H1 (cell line): ENCODE measurements around the gene CABP4. TPM values are rescaled to one million over a fixed set of nuclear protein-coding genes. Genes with fewer than 3 reads are reported as not detected.

Experiments used
- CBX5 ChIP-seq: fragments of 300-800, 300-1000 bp; sonication (generic); IDR thresholded peaks from 2 replicates; pipeline ENCODE4 v1.7.1; 2016; ENCODE audit warnings: antibody characterized with exemption, low read length, low read depth
- CHD2 ChIP-seq: IDR thresholded peaks from 2 replicates; pipeline ENCODE4 v1.6.1; 2012; ENCODE audit warnings: low read length, improper control_type of control experiment
- CREB1 ChIP-seq: IDR thresholded peaks from 2 replicates; pipeline ENCODE4 v1.6.1; 2012; ENCODE audit warnings: inconsistent platforms
- CTBP2 ChIP-seq: IDR thresholded peaks from 2 replicates; pipeline ENCODE4 v1.7.0; 2011; ENCODE audit warnings: borderline replicate concordance, mild to moderate bottlenecking, moderate library complexity, mixed read lengths, low read length; ENCODE audit not compliant: insufficient read depth, insufficient read length
- CTCF ChIP-seq, 3 experiments: IDR thresholded peaks; 1 replicate in 2 of 3; 2 replicates in 1 of 3; pipeline versions ENCODE4 v1.5.1 to v1.6.1; 2011; ENCODE audit warnings: low read length in 3 of 3, mild to moderate bottlenecking in 3 of 3, inconsistent platforms in 2 of 3, low read depth in 1 of 3, moderate library complexity in 1 of 3; ENCODE audit not compliant: insufficient read depth in 1 of 3; ENCODE audit errors: control extremely low read depth in 1 of 3
- E2F6 ChIP-seq: IDR thresholded peaks from 2 replicates; pipeline ENCODE4 v1.6.1; 2012; ENCODE audit warnings: inconsistent platforms
- EP300 ChIP-seq, 2 experiments: IDR thresholded peaks; 1 replicate in 1 of 2; 2 replicates in 1 of 2; pipeline ENCODE4 v1.6.1; 2011 to 2012; ENCODE audit warnings: low read depth in 2 of 2, low read length in 2 of 2, mild to moderate bottlenecking in 2 of 2, borderline replicate concordance in 1 of 2, inconsistent platforms in 1 of 2, moderate library complexity in 1 of 2
- FOSL1 ChIP-seq: IDR thresholded peaks from 2 replicates; pipeline ENCODE4 v1.6.1; 2011; ENCODE audit warnings: mild to moderate bottlenecking, low read depth, low read length, moderate library complexity; ENCODE audit not compliant: insufficient read depth
- KDM5A ChIP-seq: fragments of 200-600 bp; IDR thresholded peaks from 2 replicates; pipeline ENCODE4 v1.7.1; 2012; ENCODE audit warnings: mild to moderate bottlenecking, low read length, inconsistent platforms, mixed read lengths
- NANOG ChIP-seq: IDR thresholded peaks from 2 replicates; pipeline ENCODE4 v1.6.1; 2011; ENCODE audit warnings: low read length, low read depth, mild to moderate bottlenecking, inconsistent platforms; ENCODE audit not compliant: insufficient read depth, poor library complexity, severe bottlenecking
- NRF1 ChIP-seq: IDR thresholded peaks from 2 replicates; pipeline ENCODE4 v1.6.1; 2011; ENCODE audit warnings: mild to moderate bottlenecking, low read depth, low read length, improper control_type of control experiment
- POLR2A ChIP-seq, 2 experiments: IDR thresholded peaks; 1 replicate in 1 of 2; 2 replicates in 1 of 2; pipeline ENCODE4 v1.6.1; 2011; ENCODE audit warnings: low read depth in 2 of 2, low read length in 2 of 2, mild to moderate bottlenecking in 2 of 2; ENCODE audit errors: control extremely low read depth in 1 of 2
- RBBP5 ChIP-seq: IDR thresholded peaks from 2 replicates; pipeline ENCODE4 v1.7.1; 2012; ENCODE audit warnings: low read depth, mild to moderate bottlenecking, inconsistent platforms, low read length, moderate library complexity, borderline replicate concordance
- RFX5 ChIP-seq: IDR thresholded peaks from 2 replicates; pipeline ENCODE4 v1.6.1; 2011; ENCODE audit warnings: low read depth, low read length, improper control_type of control experiment, borderline replicate concordance
- RNF2 ChIP-seq: fragments of 200-900, 300-1000 bp; sonication (generic); IDR thresholded peaks from 2 replicates; pipeline ENCODE4 v1.7.1; 2016; ENCODE audit warnings: borderline replicate concordance, low read depth, mild to moderate bottlenecking, antibody characterized with exemption, low read length; ENCODE audit not compliant: poor library complexity, severe bottlenecking; ENCODE audit errors: missing control alignments
- RXRA ChIP-seq: IDR thresholded peaks from 2 replicates; pipeline ENCODE4 v1.6.1; 2011; ENCODE audit warnings: low read depth, mild to moderate bottlenecking, low read length, moderate library complexity; ENCODE audit not compliant: insufficient read depth
- SIRT6 ChIP-seq: IDR thresholded peaks from one replicate; pipeline ENCODE4 v1.7.1; 2012; ENCODE audit warnings: low read length, inconsistent platforms
- SP2 ChIP-seq: IDR thresholded peaks from 2 replicates; pipeline ENCODE4 v1.6.1; 2012; ENCODE audit warnings: mild to moderate bottlenecking, low read length, inconsistent platforms
- SP4 ChIP-seq: IDR thresholded peaks from 2 replicates; pipeline ENCODE4 v1.6.1; 2012; ENCODE audit warnings: low read length, inconsistent platforms
- YY1 ChIP-seq: IDR thresholded peaks from 2 replicates; pipeline ENCODE4 v1.6.1; 2011; ENCODE audit warnings: low read depth, mild to moderate bottlenecking, low read length
- polyA plus RNA-seq, 7 experiments: library from polyadenylated mRNA; depleted of rRNA in 3 of 7; stranded (reverse) in 5 of 7; unstranded in 2 of 7; fragments of >200 nt in 5 of 7; fragments of 200-250 nt in 2 of 7; gene quantifications; 1 replicate in 5 of 7; 2 replicates in 1 of 7; 4 replicates in 1 of 7; pipeline versions ENCODE4 v1.2.1 to v1.2.3, GENCODE V29; 2011 to 2013; ENCODE audit warnings: missing spikeins in 2 of 7, mixed read lengths in 2 of 7
- total RNA-seq: library from RNA; stranded (reverse); fragmentation: NEBNext Ultra II Directional; extraction: Animal tissue kit (Norgen Biotek cat#: 25700); gene quantifications from 2 replicates; pipeline ENCODE4 v1.2.1, GENCODE V29; 2021

The CABP4 gene
- total and polyA plus RNA-seq, 2 of the 8 experiments (the other 6 are each of a cell fraction or from before 2014, with no cell fraction given): not detected

DNA sequence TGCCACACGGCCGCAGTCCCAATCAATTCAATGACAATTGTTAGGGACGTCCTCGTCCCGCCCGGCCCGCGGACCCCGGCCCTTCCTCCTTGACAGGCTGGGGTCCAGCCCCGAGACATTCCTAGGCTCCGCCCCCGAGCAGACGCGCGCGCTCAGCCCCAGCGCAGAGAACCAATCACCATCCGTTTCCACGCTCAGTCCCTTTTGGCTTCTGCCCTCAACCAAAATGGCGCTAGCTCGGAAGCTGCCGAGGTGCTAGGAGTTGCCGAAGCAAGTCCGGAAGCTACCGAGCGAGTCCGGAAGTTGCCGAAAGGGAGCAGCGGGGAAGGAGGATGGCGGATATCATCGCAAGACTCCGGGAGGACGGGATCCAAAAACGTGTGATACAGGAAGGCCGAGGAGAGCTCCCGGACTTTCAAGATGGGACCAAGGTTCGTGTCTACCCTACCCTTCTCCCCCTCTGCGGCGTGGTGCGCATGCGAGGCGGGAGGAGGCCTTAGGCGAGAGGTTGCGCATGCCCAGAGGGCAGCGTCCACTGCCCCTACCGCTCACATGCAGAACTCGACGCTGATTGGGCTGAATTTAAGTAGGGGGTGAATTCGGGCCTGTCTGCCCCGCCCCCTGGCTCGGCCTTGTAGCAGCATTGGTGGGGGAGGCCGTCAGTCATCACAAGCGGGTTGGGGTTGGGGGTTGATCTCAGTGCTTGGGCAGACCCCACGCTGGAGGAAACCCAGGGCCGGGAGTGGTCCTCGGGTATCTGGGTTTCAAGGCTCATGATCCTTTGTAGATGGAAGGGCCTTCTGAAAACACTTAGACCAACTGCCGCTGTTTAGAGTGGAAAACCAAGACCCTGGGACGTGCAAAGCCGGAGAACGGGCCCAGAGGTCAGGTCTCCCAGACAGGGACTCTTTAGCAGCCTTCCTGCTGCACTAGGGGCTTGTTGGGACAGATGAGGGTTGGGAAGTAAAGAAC lies 28.0 kb downstream of the CABP4 start, which contains the start of gene AIP (continued):
- TF ChIP-seq NRF1: peak; percentile 83
- TF ChIP-seq SP2: peak; percentile 60
- no peak for TF ChIP-seq CBX5
- TF ChIP-seq RXRA: no peak
- TF ChIP-seq EP300 (IDR thresholded peaks at IDR 0.05; ENCODE audit: borderline replicate concordance in 1 of 2, low read depth in 2 of 2, low read length in 2 of 2): no peak
- no peak for TF ChIP-seq NANOG
- peak; percentile 80 for TF ChIP-seq CHD2
- TF ChIP-seq CTCF (IDR thresholded peaks at IDR 0.05; ENCODE audit: control extremely low read depth in 1 of 3, insufficient read depth in 1 of 3, low read depth in 1 of 3, low read length in 3 of 3): peak in 1 of 3 experiments; percentile 8; a peak in 1 of 4 replicates
- TF ChIP-seq YY1: peak; percentile 100
- TF ChIP-seq SIRT6: no peak
- no peak for TF ChIP-seq RBBP5
- TF ChIP-seq E2F6: peak; percentile 100
- peak; percentile 94 for TF ChIP-seq SP4
- no peak for TF ChIP-seq RFX5
- peak; percentile 54 for TF ChIP-seq CREB1
- TF ChIP-seq KDM5A: peak; percentile 80
- TF ChIP-seq CTBP2: no peak
- TF ChIP-seq POLR2A (IDR thresholded peaks at IDR 0.05; ENCODE audit: control extremely low read depth in 1 of 2, low read depth in 2 of 2, low read length in 2 of 2): peak in 1 of 2 experiments; percentile 64; a peak in 2 of 3 replicates
- peak; percentile 68 for TF ChIP-seq RNF2
- no peak for TF ChIP-seq FOSL1
